ENCODE data around the gene ST8SIA2. TPM values are rescaled to one million over a fixed set of nuclear protein-coding genes. Genes with fewer than 3 reads are reported as not detected.

ST8SIA2 gene
- polyA plus RNA-seq, 3 donors: not detected

GRCh38 chr15:92392462-92392861 lies 1.2 kb upstream of the ST8SIA2 start:
- Histone ChIP-seq H3K27me3 (ENCODE audit: control insufficient read depth in 2 of 2, insufficient read depth in 2 of 2, low read length in 2 of 2) (peaks cover 42 to 63% of the 10 kb centered on the region in 2 donors), H3K4me3 (replicated peaks in 1 of 3; ENCODE audit: low read depth in 2 of 3, low read length in 3 of 3) (no peak overlapping the region), H3K79me2 (ENCODE audit: insufficient read depth, low read length) (no peaks in the 10 kb centered on the region), H3K9ac (ENCODE audit: insufficient read depth, low read length, poor library complexity, severe bottlenecking) (no peak overlapping the region), H3K4me2 (replicated peaks; ENCODE audit: extremely low read depth, low read length, poor library complexity, severe bottlenecking) (no peak overlapping the region), H3K4me1 (ENCODE audit: control insufficient read depth in 1 of 2, insufficient read depth in 2 of 2, low read length in 2 of 2) (no peaks in the 10 kb centered on the region), H3K27ac (ENCODE audit: low read depth in 1 of 2, low read length in 2 of 2) (no peak overlapping the region), H4K20me1 (ENCODE audit: insufficient read depth, low read length) (no peaks in the 10 kb centered on the region), H3K36me3 (replicated peaks in 1 of 2; ENCODE audit: control insufficient read depth in 1 of 2, insufficient read depth in 2 of 2, low read length in 2 of 2) (no peaks in the 10 kb centered on the region), H2AFZ (ENCODE audit: insufficient read depth, low read depth, low read length, poor library complexity, severe bottlenecking) (no peak overlapping the region), H3K9me3 (replicated peaks in 1 of 2; ENCODE audit: control insufficient read depth in 1 of 2, insufficient read depth in 1 of 2, low read length in 2 of 2) (peaks cover 0 to 13% of the 10 kb centered on the region in 2 donors)
- DNase-seq: no peak
- Mint-ChIP-seq H3K36me3 (no peaks in the 10 kb centered on the region), H3K4me1 (peaks cover 3% of the 10 kb centered on the region), H3K27ac (no peak overlapping the region), H3K27me3 (ENCODE audit: low read depth in 3 of 3) (peaks cover 72 to 79% (median 77%) of the 10 kb centered on the region in 3 donors), H3K4me3 (peak overlapping the region in 1 of 2 donors; percentile 77), H3K9me3 (peaks cover 0 to 9% (median 2%) of the 10 kb centered on the region in 7 donors)
- WGBS (ENCODE audit: insufficient coverage): 20% methylated on average over 4 of the region's 7 CpGs
- intact Hi-C loops (cut with micrococcal nuclease): no loop called here
- no peak for TF ChIP-seq CTCF (IDR thresholded peaks at IDR 0.05)

GRCh38 chr15:92393980-92394308 lies 263 bp downstream of the ST8SIA2 start:
- peaks cover 66 to 75% (median 72%) of the 10 kb centered on the region in 3 donors for H3K27me3 Mint-ChIP-seq (ENCODE audit: low read depth in 3 of 3)
- under 1% methylated on average over 23 of the region's 34 CpGs for WGBS (ENCODE audit: insufficient coverage)
- peak overlapping the region; percentile 19 for H3K4me2 ChIP-seq (replicated peaks; ENCODE audit: extremely low read depth, low read length, poor library complexity, severe bottlenecking)

More at GRCh38 chr15:92393980-92394308, 263 bp downstream of the ST8SIA2 start:
- Mint-ChIP-seq H3K9me3 (peaks cover 0 to 9% (median 2%) of the 10 kb centered on the region in 7 donors), H3K27ac (no peak overlapping the region), H3K4me1 (peaks cover 3% of the 10 kb centered on the region), H3K36me3 (no peaks in the 10 kb centered on the region), H3K4me3 (peak overlapping the region; percentile 34 to 92)
- Histone ChIP-seq H3K27me3 (ENCODE audit: control insufficient read depth in 2 of 2, insufficient read depth in 2 of 2, low read length in 2 of 2) (peaks cover 42 to 74% of the 10 kb centered on the region in 2 donors), H3K27ac (ENCODE audit: low read depth in 1 of 2, low read length in 2 of 2) (no peak overlapping the region), H3K9me3 (replicated peaks in 1 of 2; ENCODE audit: control insufficient read depth in 1 of 2, insufficient read depth in 1 of 2, low read length in 2 of 2) (peaks cover 0 to 13% of the 10 kb centered on the region in 2 donors), H4K20me1 (ENCODE audit: insufficient read depth, low read length) (no peaks in the 10 kb centered on the region), H2AFZ (ENCODE audit: insufficient read depth, low read depth, low read length, poor library complexity, severe bottlenecking) (no peak overlapping the region), H3K4me1 (ENCODE audit: control insufficient read depth in 1 of 2, insufficient read depth in 2 of 2, low read length in 2 of 2) (no peaks in the 10 kb centered on the region), H3K36me3 (replicated peaks in 1 of 2; ENCODE audit: control insufficient read depth in 1 of 2, insufficient read depth in 2 of 2, low read length in 2 of 2) (no peaks in the 10 kb centered on the region), H3K4me3 (replicated peaks in 1 of 3; ENCODE audit: low read depth in 2 of 3, low read length in 3 of 3) (no peak overlapping the region), H3K79me2 (ENCODE audit: insufficient read depth, low read length) (no peaks in the 10 kb centered on the region), H3K9ac (ENCODE audit: insufficient read depth, low read length, poor library complexity, severe bottlenecking) (no peak overlapping the region)
- DNase-seq: no peak
- no peak for TF ChIP-seq CTCF (IDR thresholded peaks at IDR 0.05)
- intact Hi-C loops (cut with micrococcal nuclease): no loop called here

All from CD14-positive monocyte (primary cell).